RKO (cell line): ENCODE data around the gene TELO2.

Experiments used
- DNase-seq: peaks from one replicate; pipeline ENCODE4 v3.0.0-alpha.2; 2016; ENCODE audit warnings: low spot score

TELO2 gene

GRCh38 chr16:1519831-1520230, 26.7 kb downstream of the TELO2 start:
- no peak for DNase-seq

- no peak for DNase-seq
Observed at GRCh38 chr16:1520461-1520860, 27.3 kb downstream of the TELO2 start.

- no peak for DNase-seq
Observed at GRCh38 chr16:1523581-1524245, 30.6 kb downstream of the TELO2 start.

GRCh38 chr16:1524366-1524765, 31.2 kb downstream of the TELO2 start:
- no peak for DNase-seq

- DNase-seq = no peak
Observed at GRCh38 chr16:1525871-1526607, 32.9 kb downstream of the TELO2 start.

GRCh38 chr16:1526608-1527555, 33.7 kb downstream of the TELO2 start:
- DNase-seq = no peak

- DNase-seq = no peak
Observed at GRCh38 chr16:1527836-1528811, 35.0 kb downstream of the TELO2 start.

GRCh38 chr16:1528921-1529537, 35.9 kb downstream of the TELO2 start:
- DNase-seq = no peak

GRCh38 chr16:1530349-1530882, 37.3 kb downstream of the TELO2 start:
- no peak for DNase-seq

- no peak for DNase-seq
Observed at GRCh38 chr16:1530883-1531637, 37.9 kb downstream of the TELO2 start.

GRCh38 chr16:1531638-1531910, 38.4 kb downstream of the TELO2 start:
- no peak for DNase-seq

GRCh38 chr16:1532081-1532760, 39.1 kb downstream of the TELO2 start:
- no peak for DNase-seq

- no peak for DNase-seq
Observed at GRCh38 chr16:1532771-1533170, 39.6 kb downstream of the TELO2 start.

GRCh38 chr16:1533443-1533951, 40.3 kb downstream of the TELO2 start, which contains the start of gene TMEM204:
Gene TMEM204, plus strand, starts transcription at chr16:1533666. Its CDS starts 610 bp downstream, at chr16:1534276.
- DNase-seq = no peak

GRCh38 chr16:1534021-1535020, 41.2 kb downstream of the TELO2 start:
- DNase-seq = no peak

- no peak for DNase-seq
Observed at GRCh38 chr16:1535391-1536291, 42.5 kb downstream of the TELO2 start.

- DNase-seq = no peak
Observed at GRCh38 chr16:1536601-1537000, 43.4 kb downstream of the TELO2 start.
